ENCODE results near the gene MCF2L. TPM values are rescaled to one million over a fixed set of nuclear protein-coding genes. Genes with fewer than 3 reads are reported as not detected.
A peak's percentile ranks its signal among the peaks of the same experiment; 100 is the strongest.

MCF2L gene
- total RNA-seq, 8 experiments from 2014 or later = 1.2 to 33.9 (median 24.7) TPM

GRCh38 chr13:112971288-112971643 is 2.3 kb downstream of the MCF2L start:
- H3K4me1 ChIP-seq (replicated peaks in 1 of 2) = peaks cover 9 to 11% of the 10 kb centered on the region in 2 donors
- H3K27ac ChIP-seq = no peak overlapping the region
- in situ Hi-C loops (cut with MboI; ENCODE audit: low pct_unique_long_range_greater_than_20kb in 2 of 9, low sequenced_read_pairs in 9 of 9, unreplicated experiment in 9 of 9) = no loop called here
- no peak for ATAC-seq (replicated peaks in 6 of 8)
- peak overlapping the region in 3 of 5 donors; percentile 53 to 63 (median 62) for H3K4me3 ChIP-seq
- 40 to 100% (median 67%) methylated on average over 1 to 4 of the region's 6 CpGs; no CpG with 5 or more reads in 6 of the 10 experiments for WGBS, 10 experiments

- in situ Hi-C loops (cut with MboI; ENCODE audit: low pct_unique_long_range_greater_than_20kb in 2 of 9, low sequenced_read_pairs in 9 of 9, unreplicated experiment in 9 of 9) = no loop called here
- Histone ChIP-seq H3K27ac (no peak overlapping the region), H3K4me1 (replicated peaks in 1 of 2) (peaks cover 9 to 11% of the 10 kb centered on the region in 2 donors), H3K4me3 (no peak overlapping the region)
- 0 to 88% (median 30%) methylated on average over 1 of the region's 1 CpG; no CpG with 5 or more reads in 2 of the 10 experiments for WGBS, 10 experiments
- no peak for ATAC-seq (replicated peaks in 6 of 8)
Observed at GRCh38 chr13:112972258-112972657, 3.2 kb downstream of the MCF2L start.

GRCh38 chr13:112972867-112973576 is 4.0 kb downstream of the MCF2L start:
- in situ Hi-C loops (cut with MboI; ENCODE audit: low pct_unique_long_range_greater_than_20kb in 2 of 9, low sequenced_read_pairs in 9 of 9, unreplicated experiment in 9 of 9) = no loop called here
- Histone ChIP-seq H3K27ac (no peak overlapping the region), H3K4me3 (no peak overlapping the region), H3K4me1 (replicated peaks in 1 of 2) (peaks cover 9 to 11% of the 10 kb centered on the region in 2 donors)
- ATAC-seq (replicated peaks in 6 of 8) = no peak
- WGBS, 10 experiments = 61 to 100% (median 90%) methylated on average over 1 to 8 of the region's 19 CpGs; no CpG with 5 or more reads in 3 of the 10 experiments

- Histone ChIP-seq H3K4me1 (replicated peaks in 1 of 2) (peaks cover 9 to 11% of the 10 kb centered on the region in 2 donors), H3K4me3 (no peak overlapping the region), H3K27ac (no peak overlapping the region)
- in situ Hi-C loops (cut with MboI; ENCODE audit: low pct_unique_long_range_greater_than_20kb in 2 of 9, low sequenced_read_pairs in 9 of 9, unreplicated experiment in 9 of 9) = no loop called here
- 64 to 100% (median 79%) methylated on average over 1 to 10 of the region's 18 CpGs; no CpG with 5 or more reads in 6 of the 10 experiments for WGBS, 10 experiments
- no peak for ATAC-seq (replicated peaks in 6 of 8)
Observed at GRCh38 chr13:112973577-112973951, 4.5 kb downstream of the MCF2L start.

GRCh38 chr13:112974125-112974524 is 5.1 kb downstream of the MCF2L start:
- Histone ChIP-seq H3K4me3 (no peak overlapping the region), H3K27ac (no peak overlapping the region), H3K4me1 (replicated peaks in 1 of 2) (peaks cover 9 to 11% of the 10 kb centered on the region in 2 donors)
- ATAC-seq (replicated peaks in 6 of 8) = no peak
- in situ Hi-C loops (cut with MboI; ENCODE audit: low pct_unique_long_range_greater_than_20kb in 2 of 9, low sequenced_read_pairs in 9 of 9, unreplicated experiment in 9 of 9) = no loop called here
- WGBS, 10 experiments = 35 to 100% (median 67%) methylated on average over 1 to 5 of the region's 8 CpGs; no CpG with 5 or more reads in 3 of the 10 experiments

- in situ Hi-C loops (cut with MboI; ENCODE audit: low pct_unique_long_range_greater_than_20kb in 2 of 9, low sequenced_read_pairs in 9 of 9, unreplicated experiment in 9 of 9) = no loop called here
- Histone ChIP-seq H3K4me3 (no peak overlapping the region), H3K27ac (no peak overlapping the region), H3K4me1 (replicated peaks in 1 of 2) (peaks cover 9 to 11% of the 10 kb centered on the region in 2 donors)
- peak in 2 of 8 experiments; percentile 19 to 35 for ATAC-seq (replicated peaks in 6 of 8)
- 0 to 96% (median 68%) methylated on average over 3 to 12 of the region's 13 CpGs; no CpG with 5 or more reads in 1 of the 10 experiments for WGBS, 10 experiments
Observed at GRCh38 chr13:112974671-112975070, 5.7 kb downstream of the MCF2L start.

- Histone ChIP-seq H3K27ac (no peak overlapping the region), H3K4me1 (replicated peaks in 1 of 2) (peaks cover 8 to 9% of the 10 kb centered on the region in 2 donors), H3K4me3 (no peak overlapping the region)
- no peak for ATAC-seq (replicated peaks in 6 of 8)
- in situ Hi-C loops (cut with MboI; ENCODE audit: low pct_unique_long_range_greater_than_20kb in 2 of 9, low sequenced_read_pairs in 9 of 9, unreplicated experiment in 9 of 9) = no loop called here
- WGBS, 10 experiments = 67 to 100% (median 73%) methylated on average over 3 to 8 of the region's 21 CpGs; no CpG with 5 or more reads in 5 of the 10 experiments
Observed at GRCh38 chr13:112975401-112975939, 6.5 kb downstream of the MCF2L start.

- Histone ChIP-seq H3K4me3 (no peak overlapping the region), H3K4me1 (replicated peaks in 1 of 2) (peaks cover 0 to 3% of the 10 kb centered on the region in 2 donors), H3K27ac (no peak overlapping the region)
- no peak for ATAC-seq (replicated peaks in 6 of 8)
- 80 to 96% (median 84%) methylated on average over 1 to 4 of the region's 20 CpGs; no CpG with 5 or more reads in 6 of the 10 experiments for WGBS, 10 experiments
- in situ Hi-C loops (cut with MboI; ENCODE audit: low pct_unique_long_range_greater_than_20kb in 2 of 9, low sequenced_read_pairs in 9 of 9, unreplicated experiment in 9 of 9) = no loop called here
Observed at GRCh38 chr13:112976526-112976925, 7.5 kb downstream of the MCF2L start.

GRCh38 chr13:112977091-112977490 is 8.1 kb downstream of the MCF2L start:
- H3K27ac ChIP-seq = no peak overlapping the region
- in situ Hi-C loops (cut with MboI; ENCODE audit: low pct_unique_long_range_greater_than_20kb in 2 of 9, low sequenced_read_pairs in 9 of 9, unreplicated experiment in 9 of 9) = no loop called here
- no peak for ATAC-seq (replicated peaks in 6 of 8)
- H3K4me1 ChIP-seq (replicated peaks in 1 of 2) = no peaks in the 10 kb centered on the region
- H3K4me3 ChIP-seq = no peak overlapping the region
- WGBS, 10 experiments = 20 to 100% (median 65%) methylated on average over 3 to 10 of the region's 11 CpGs; no CpG with 5 or more reads in 1 of the 10 experiments

- Histone ChIP-seq H3K27ac (no peak overlapping the region), H3K4me1 (replicated peaks in 1 of 2) (peaks cover 0 to 4% of the 10 kb centered on the region in 2 donors), H3K4me3 (no peak overlapping the region)
- in situ Hi-C loops (cut with MboI; ENCODE audit: low pct_unique_long_range_greater_than_20kb in 2 of 9, low sequenced_read_pairs in 9 of 9, unreplicated experiment in 9 of 9) = no loop called here
- 58 to 100% (median 77%) methylated on average over 1 to 10 of the region's 10 CpGs; no CpG with 5 or more reads in 2 of the 10 experiments for WGBS, 10 experiments
- no peak for ATAC-seq (replicated peaks in 6 of 8)
Observed at GRCh38 chr13:112977525-112977924, 8.5 kb downstream of the MCF2L start.

GRCh38 chr13:112978561-112979405 is 9.8 kb downstream of the MCF2L start:
- no peak for ATAC-seq (replicated peaks in 6 of 8)
- no peak overlapping the region for H3K27ac ChIP-seq
- peaks cover 0 to 5% of the 10 kb centered on the region in 2 donors for H3K4me1 ChIP-seq (replicated peaks in 1 of 2)
- in situ Hi-C loops (cut with MboI; ENCODE audit: low pct_unique_long_range_greater_than_20kb in 2 of 9, low sequenced_read_pairs in 9 of 9, unreplicated experiment in 9 of 9) = no loop called here
- 20 to 100% (median 66%) methylated on average over 1 to 7 of the region's 25 CpGs; no CpG with 5 or more reads in 5 of the 10 experiments for WGBS, 10 experiments
- H3K4me3 ChIP-seq = no peak overlapping the region

- H3K4me1 ChIP-seq (replicated peaks in 1 of 2) = peaks cover 0 to 5% of the 10 kb centered on the region in 2 donors
- 20 to 100% (median 56%) methylated on average over 1 to 15 of the region's 24 CpGs; no CpG with 5 or more reads in 6 of the 10 experiments for WGBS, 10 experiments
- H3K4me3 ChIP-seq = no peak overlapping the region
- in situ Hi-C loops (cut with MboI; ENCODE audit: low pct_unique_long_range_greater_than_20kb in 2 of 9, low sequenced_read_pairs in 9 of 9, unreplicated experiment in 9 of 9) = no loop called here
- H3K27ac ChIP-seq = no peak overlapping the region
- ATAC-seq (replicated peaks in 6 of 8) = no peak
Observed at GRCh38 chr13:112979406-112979902, 10.4 kb downstream of the MCF2L start.

GRCh38 chr13:112980434-112980833 is 11.4 kb downstream of the MCF2L start:
- Histone ChIP-seq H3K4me3 (no peak overlapping the region), H3K27ac (no peak overlapping the region), H3K4me1 (replicated peaks in 1 of 2) (peaks cover 0 to 5% of the 10 kb centered on the region in 2 donors)
- ATAC-seq (replicated peaks in 6 of 8) = peak in 2 of 8 experiments; percentile 50 to 51
- in situ Hi-C loops (cut with MboI; ENCODE audit: low pct_unique_long_range_greater_than_20kb in 2 of 9, low sequenced_read_pairs in 9 of 9, unreplicated experiment in 9 of 9) = no loop called here
- 20 to 81% methylated on average over 3 to 4 of the region's 18 CpGs; no CpG with 5 or more reads in 8 of the 10 experiments for WGBS, 10 experiments

All from motor neuron (in vitro differentiated cells).